WTC11 (cell line): ENCODE results near the gene LRFN2.

Experiments
- ATF2 ChIP-seq: sonication (generic); formaldehyde crosslinking; IDR thresholded peaks from 2 replicates; pipeline ENCODE4 v1.8.1; 2022; ENCODE audit warnings: low read depth, missing genetic modification reagents, borderline replicate concordance
- CTCF ChIP-seq: fragments of 200-600 bp; IDR thresholded peaks from 2 replicates; pipeline ENCODE4 v1.8.0; 2022; ENCODE audit warnings: antibody characterized with exemption
- FOXJ3 ChIP-seq: sonication (generic); formaldehyde crosslinking; IDR thresholded peaks from 2 replicates; pipeline ENCODE4 v1.9.0; 2021; ENCODE audit warnings: missing genetic modification reagents, mild to moderate bottlenecking, borderline replicate concordance
- GABPB1 ChIP-seq: sonication (generic); formaldehyde crosslinking; IDR thresholded peaks from 2 replicates; pipeline ENCODE4 v1.8.1; 2023; ENCODE audit warnings: mild to moderate bottlenecking, missing genetic modification reagents
- ZNF121 ChIP-seq: sonication (generic); formaldehyde crosslinking; IDR thresholded peaks from 2 replicates; pipeline ENCODE4 v1.8.0; 2023; ENCODE audit warnings: missing genetic modification reagents

GRCh38 chr6:40563111-40563510 lies 24.1 kb downstream of the LRFN2 start:
- TF ChIP-seq GABPB1 (CRISPR knock-in tag): no peak
- no peak for TF ChIP-seq CTCF
- TF ChIP-seq ZNF121 (CRISPR knock-in tag): no peak
- TF ChIP-seq FOXJ3 (CRISPR knock-in tag): no peak
- no peak for TF ChIP-seq ATF2 (CRISPR knock-in tag)
